Right lobe of liver (tissue), 6 donors: ENCODE data around the gene KRT34. TPM values are rescaled to one million over a fixed set of nuclear protein-coding genes. Genes with fewer than 3 reads are reported as not detected.
"Not testable (repeated sequence)": the region's sequence is repeated elsewhere in the genome, so short reads cannot be mapped to it uniquely, and the experiment has no call there.

Experiments
- ATAC-seq, 4 donors: fragments of 200-7000 bp; cut with Tn5 transposase; one replicate each; pipeline ENCODE4 v1.9.1; 2020; ENCODE audit warnings: mild to moderate bottlenecking in 4 of 4, moderate library complexity in 4 of 4
- DNase-seq, 3 donors: peaks; one replicate each; pipeline ENCODE4 v3.0.0-alpha.2; 2020
- H3K27ac ChIP-seq, 3 donors: fragments of 200-600 bp; one replicate each; pipeline ENCODE4 v1.8.0; 2022
- H3K27me3 ChIP-seq, 2 donors: fragments of 200-600 bp; one replicate each; pipeline ENCODE4 v1.8.0; 2022
- H3K36me3 ChIP-seq, 4 donors: fragments of 200-600 bp; sonication (generic) in 1 of 4; one replicate each; pipeline versions ENCODE4 v1.5.1 to v1.8.0; 2017 to 2022; ENCODE audit warnings: control low read depth in 1 of 4
- H3K4me1 ChIP-seq, 4 donors: fragments of 200-600 bp; sonication (generic) in 1 of 4; one replicate each; pipeline versions ENCODE4 v1.5.1 to v1.8.0; 2017 to 2022; ENCODE audit warnings: control low read depth in 1 of 4
- H3K4me3 ChIP-seq, 3 donors: fragments of 200-600 bp; one replicate each; pipeline ENCODE4 v1.8.0; 2022
- H3K9me3 ChIP-seq, 4 donors: fragments of 200-600 bp; sonication (generic) in 1 of 4; one replicate each; pipeline versions ENCODE4 v1.5.1 to v1.8.0; 2017 to 2022; ENCODE audit warnings: control low read depth in 1 of 4
- CTCF ChIP-seq, 4 donors: fragments of 200-600 bp in 3 of 4; fragments of 450-650 bp in 1 of 4; IDR thresholded peaks; one replicate each; pipeline versions ENCODE4 v1.5.1 to v1.8.0; 2016 to 2022; ENCODE audit warnings: antibody characterized with exemption in 4 of 4, mild to moderate bottlenecking in 2 of 4
- POLR2A ChIP-seq: fragments of 450-650 bp; IDR thresholded peaks from one replicate; pipeline ENCODE4 v1.6.1; 2017; ENCODE audit warnings: antibody characterized with exemption, mild to moderate bottlenecking
- WGBS: methylation state at CpG from one replicate; pipeline ENCODE4 v1.1.6; 2018; ENCODE audit warnings: low coverage, low lambda C conversion rate; ENCODE audit not compliant: insufficient coverage; ENCODE audit errors: missing lambda C conversion rate; 5-methylcytosine and 5-hydroxymethylcytosine counted together
- intact Hi-C, 2 donors: fragments of 100-400 bp; cut with DNase I; formaldehyde crosslinking; loops; one replicate each; pipeline versions ENCODE4 v1.11.2 to v1.14.1; 2022
- total RNA-seq, 6 experiments: library from RNA; depleted of rRNA in 2 of 6; stranded (reverse); fragments of >200 nt in 2 of 6; fragmentation: NEBNext Ultra II Directional in 3 of 6; extraction: Animal tissue kit (Norgen Biotek cat#: 25700) in 3 of 6; gene quantifications; one replicate each; pipeline versions ENCODE4 v1.1.0 to v1.2.4, GENCODE V29; 2016 to 2023
- donor health status: DM: no; HTN: yes; CAD: no.
- donor health status: DM: no; HTN: no; CAD: no.
- donor health status: DM: no; HTN: no; CAD: no.
- donor health status: DM: no; HTN: yes; CAD: no.
- donor health status: DM: no; HTN: yes; CAD: no.

KRT34 gene
- total RNA-seq, 6 experiments from 2014 or later: not detected

GRCh38 chr17:41347869-41348760 lies 34.0 kb downstream of the KRT34 start:
- DNase-seq: no peak
- TF ChIP-seq CTCF (IDR thresholded peaks at IDR 0.05): no peak
- TF ChIP-seq POLR2A: no peak
- Histone ChIP-seq H3K36me3 (no peaks in the 10 kb centered on the region), H3K27me3 (no peaks in the 10 kb centered on the region), H3K4me3 (no peak overlapping the region), H3K27ac (no peak overlapping the region), H3K4me1 (no peaks in the 10 kb centered on the region), H3K9me3 (no peaks in the 10 kb centered on the region)
- intact Hi-C loops: no loop called here
- ATAC-seq: no peak
- 64% methylated on average over 4 of the region's 7 CpGs for WGBS

- 79% methylated on average over 8 of the region's 16 CpGs for WGBS
- H3K4me1 ChIP-seq, H3K27me3 ChIP-seq, H3K4me3 ChIP-seq, intact Hi-C loops, ATAC-seq, DNase-seq, H3K36me3 ChIP-seq, H3K27ac ChIP-seq, H3K9me3 ChIP-seq: not testable (repeated sequence)
These were observed 35.7 kb downstream of the KRT34 start for GRCh38 chr17:41346421-41346820.

GRCh38 chr17:41345992-41346391 lies 36.1 kb downstream of the KRT34 start:
- 71% methylated on average over 1 of the region's 3 CpGs for WGBS

GRCh38 chr17:41343029-41343428 lies 39.1 kb downstream of the KRT34 start:
- no peaks in the 10 kb centered on the region for H3K4me1 ChIP-seq
- no peak for TF ChIP-seq POLR2A
- no peak for TF ChIP-seq CTCF (IDR thresholded peaks at IDR 0.05)
- no peaks in the 10 kb centered on the region for H3K36me3 ChIP-seq
- WGBS: 52% methylated on average over 3 of the region's 3 CpGs
- H3K27me3 ChIP-seq: no peaks in the 10 kb centered on the region
- DNase-seq: no peak
- intact Hi-C loops: no loop called here
- H3K4me3 ChIP-seq: no peak overlapping the region
- H3K27ac ChIP-seq: no peak overlapping the region
- no peaks in the 10 kb centered on the region for H3K9me3 ChIP-seq
- ATAC-seq: no peak

More at GRCh38 chr17:41345992-41346391, 36.1 kb downstream of the KRT34 start:
- Histone ChIP-seq H3K9me3 (no peaks in the 10 kb centered on the region), H3K36me3 (no peaks in the 10 kb centered on the region), H3K27ac (no peak overlapping the region), H3K4me3 (no peak overlapping the region), H3K27me3 (no peaks in the 10 kb centered on the region), H3K4me1 (no peaks in the 10 kb centered on the region)
- TF ChIP-seq CTCF (IDR thresholded peaks at IDR 0.05) (no peak), POLR2A (no peak)
- DNase-seq (no peak), ATAC-seq (no peak)
- intact Hi-C loops: no loop called here
